Activated CD4-positive, alpha-beta T cell treated with anti-CD3 and anti-CD28 coated beads, Interleukin-2, amount 50 U/mL, for 4 hours (primary cell): ENCODE measurements around the gene DHX35.
"Not testable (repeated sequence)": the region's sequence is repeated elsewhere in the genome, so short reads cannot be mapped to it uniquely, and the experiment has no call there.

Source experiments
- DNase-seq, 2 experiments: peaks; one replicate each; pipeline ENCODE4 v3.0.0-alpha.2; 2020

DHX35 gene

GRCh38 chr20:38982291-38982690, 20.1 kb downstream of the DHX35 start:
- no peak for DNase-seq

DNA sequence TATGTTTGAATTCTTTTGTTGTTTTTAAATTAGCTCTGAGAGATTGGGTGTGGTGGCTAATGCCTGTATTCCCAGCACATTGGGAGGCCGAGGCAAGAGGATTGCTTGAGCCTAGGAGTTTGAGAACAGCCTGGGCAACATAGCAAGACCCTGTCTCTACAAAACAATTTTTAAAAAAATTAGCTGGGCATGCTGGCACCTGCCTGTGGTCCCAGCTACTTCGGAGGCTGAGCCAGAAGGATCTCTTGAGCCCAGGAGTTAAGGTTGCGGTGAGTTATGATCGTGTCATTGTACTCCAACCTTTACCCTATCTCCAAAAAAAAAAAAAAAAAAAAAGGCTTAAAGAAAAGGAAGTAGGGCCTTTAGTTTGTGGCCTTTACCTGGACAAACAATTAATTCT, 22.9 kb downstream of the DHX35 start:
- DNase-seq, result no peak

DNA sequence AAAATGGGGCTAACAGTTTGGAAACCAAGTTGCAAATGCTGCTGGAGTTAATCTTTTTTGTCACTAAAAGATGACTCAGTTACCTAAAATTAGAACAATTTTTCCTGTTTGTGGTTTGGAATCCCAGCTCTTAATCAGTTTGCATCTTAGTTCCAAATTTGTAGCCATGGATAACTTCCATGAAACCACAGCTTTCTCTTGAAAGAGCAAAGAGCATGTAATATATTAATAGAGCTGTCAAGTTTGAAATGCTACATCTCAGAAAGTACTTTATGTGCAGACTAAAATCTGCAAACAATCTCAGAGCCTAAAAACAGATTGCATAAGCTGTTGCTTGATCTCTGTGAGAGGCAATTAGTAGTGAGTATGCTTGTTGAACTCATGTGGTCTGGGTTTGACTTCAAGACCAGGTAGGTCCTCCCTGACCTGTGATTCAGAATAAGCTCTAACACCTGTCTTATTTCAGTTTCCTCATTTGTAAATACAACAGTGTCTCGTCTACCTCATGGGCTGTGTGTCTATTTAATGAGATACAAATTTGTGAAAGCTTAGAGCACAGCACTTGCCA, 23.5 kb downstream of the DHX35 start:
- no peak for DNase-seq

DNA sequence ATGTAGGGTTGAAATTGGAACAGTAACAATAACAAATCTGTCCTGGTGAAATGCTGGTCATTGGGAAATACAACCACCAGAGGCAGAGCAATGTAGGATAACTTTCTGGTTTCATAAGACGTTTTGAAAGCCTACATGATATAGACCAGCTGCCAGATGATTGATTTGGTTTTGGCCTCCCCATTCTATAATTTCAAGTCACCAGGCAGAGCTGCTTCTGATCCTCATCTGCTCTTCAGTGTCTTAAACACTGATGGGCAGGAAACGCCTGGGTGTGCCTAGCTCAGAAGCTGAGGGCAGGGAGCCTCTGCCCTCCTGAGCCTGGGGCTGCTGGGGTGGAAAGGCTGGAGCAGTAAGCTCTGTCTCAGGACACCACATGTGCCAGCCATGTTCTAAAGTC, 24.5 kb downstream of the DHX35 start:
- no peak for DNase-seq

DNA sequence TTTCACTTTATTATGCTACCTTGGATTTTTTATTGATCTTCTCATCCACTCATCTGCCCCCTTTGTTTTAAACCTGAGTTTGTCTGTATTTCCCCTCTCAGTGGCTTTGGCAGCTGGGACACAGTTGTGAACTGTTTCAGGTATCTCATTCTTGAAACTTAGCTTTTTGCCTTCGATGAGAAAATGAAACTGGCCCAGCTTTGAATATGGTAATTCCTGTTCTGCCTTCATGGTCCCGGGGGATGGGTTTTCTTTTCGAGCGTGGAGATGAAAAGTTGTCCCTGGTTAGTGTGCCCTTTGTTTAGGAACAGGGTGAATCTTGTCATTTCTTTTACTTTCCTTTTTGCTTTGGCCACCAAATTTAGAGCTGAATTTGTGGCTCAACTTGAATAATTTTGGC, 25.6 kb downstream of the DHX35 start:
- no peak for DNase-seq

DNA sequence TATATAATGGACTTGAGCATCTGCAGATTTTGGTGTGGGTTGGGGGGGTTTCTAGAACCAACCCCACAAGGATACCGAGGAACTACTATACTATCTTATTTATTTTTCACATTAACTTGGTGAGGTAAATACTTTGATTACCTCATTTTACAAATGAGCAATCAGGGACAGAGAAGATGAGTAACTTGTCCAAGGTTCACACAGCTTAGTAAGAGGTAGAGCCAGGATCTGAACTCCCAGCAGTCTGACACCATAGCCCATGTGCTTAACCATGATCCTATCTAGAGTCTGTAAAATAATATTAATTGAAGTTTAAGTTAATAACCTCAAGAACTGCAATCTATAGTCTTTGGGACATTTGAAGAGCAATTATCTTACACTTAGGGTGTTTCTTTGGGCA, 28.6 kb downstream of the DHX35 start:
- no peak for DNase-seq

DNA sequence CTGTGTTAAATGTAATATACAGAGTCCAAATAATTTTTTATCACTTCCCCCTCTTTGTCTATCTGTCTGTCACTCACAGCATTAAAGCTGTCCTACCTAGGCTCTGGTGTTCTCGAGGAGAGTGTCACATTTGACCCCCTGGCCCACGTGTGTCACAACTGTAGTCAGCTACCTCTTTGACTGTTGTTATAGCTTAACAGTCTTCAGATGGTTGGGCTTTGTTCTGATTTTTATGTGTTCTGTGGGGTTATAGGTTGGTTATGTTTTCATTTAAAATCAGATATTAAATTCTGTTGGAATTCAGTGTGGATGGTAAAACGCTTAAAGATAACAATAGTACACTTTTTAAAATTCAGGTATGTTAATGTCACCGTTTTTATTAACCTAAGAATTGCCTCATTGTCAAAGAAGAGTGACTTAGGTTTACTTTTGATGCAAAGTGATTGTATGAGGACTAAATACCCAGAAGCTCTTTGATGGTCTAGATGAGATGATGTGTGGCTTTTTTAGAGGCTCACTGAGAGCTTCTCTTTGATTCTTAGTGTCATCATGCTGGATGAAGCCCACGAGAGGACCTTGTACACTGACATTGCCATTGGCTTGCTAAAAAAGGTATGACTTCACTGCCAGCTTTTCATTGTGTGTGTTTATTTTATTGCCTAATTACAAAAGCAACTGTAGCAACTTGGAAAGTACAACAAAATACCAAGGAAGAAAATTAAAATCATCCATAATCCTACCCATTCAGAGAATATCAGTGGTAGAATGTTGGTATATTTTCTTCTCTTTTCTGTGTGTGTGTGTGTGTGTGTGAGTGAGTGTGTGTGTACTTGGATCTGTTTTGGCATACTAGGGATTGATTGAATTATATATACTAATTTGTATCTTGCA, 29.9 kb downstream of the DHX35 start:
- no peak for DNase-seq

GRCh38 chr20:38995536-38996044, 33.4 kb downstream of the DHX35 start:
- no peak for DNase-seq

- DNase-seq, result not testable (repeated sequence)
Observed at GRCh38 chr20:38996866-38997265, 34.7 kb downstream of the DHX35 start.

DNA sequence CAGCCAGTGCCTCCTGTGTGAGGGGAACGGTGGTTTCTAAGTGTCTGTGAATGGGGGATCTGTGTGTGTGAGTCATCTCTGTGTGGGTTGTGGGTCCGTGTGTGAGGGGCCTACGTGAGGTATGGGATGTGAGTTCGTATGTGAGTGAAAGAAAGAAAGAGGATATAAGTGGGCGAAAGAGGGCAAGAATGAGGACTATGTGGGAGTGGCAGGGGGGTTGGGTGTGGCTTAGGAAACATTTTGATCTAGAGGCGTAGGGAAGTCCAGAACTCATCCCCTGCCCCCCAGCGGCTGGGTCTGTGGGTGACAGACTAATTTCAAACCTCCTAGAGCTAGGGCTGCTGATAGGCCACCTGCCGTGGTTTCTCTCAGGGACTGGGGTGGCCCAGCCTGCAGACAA, 35.5 kb downstream of the DHX35 start:
- peak; percentile 33 to 37 for DNase-seq

DNA sequence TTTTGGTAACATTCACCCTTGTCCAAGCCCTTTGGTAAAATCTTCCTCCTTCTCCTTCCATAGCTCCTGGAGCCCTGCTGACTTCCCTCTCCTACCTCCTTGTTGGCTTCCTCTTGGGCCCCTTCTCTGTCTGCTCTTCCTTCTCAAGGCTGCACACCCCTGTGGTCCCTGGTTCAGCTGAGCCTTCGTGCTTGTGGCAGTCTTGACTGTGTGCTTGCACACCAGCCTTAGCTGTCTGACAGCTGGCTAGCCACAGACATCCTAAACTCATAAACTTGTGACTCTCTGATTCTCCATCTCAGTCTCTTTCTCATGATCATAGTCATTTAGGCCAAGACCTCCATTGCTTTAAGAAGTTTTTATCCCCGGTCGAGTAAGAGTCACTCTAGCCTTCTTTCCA, 37.1 kb downstream of the DHX35 start:
- DNase-seq, result no peak

- DNase-seq, result no peak
Observed at GRCh38 chr20:38999965-39000910, 38.1 kb downstream of the DHX35 start.

GRCh38 chr20:39004508-39004907, 42.4 kb downstream of the DHX35 start:
- peak; percentile 19 to 28 for DNase-seq

DNA sequence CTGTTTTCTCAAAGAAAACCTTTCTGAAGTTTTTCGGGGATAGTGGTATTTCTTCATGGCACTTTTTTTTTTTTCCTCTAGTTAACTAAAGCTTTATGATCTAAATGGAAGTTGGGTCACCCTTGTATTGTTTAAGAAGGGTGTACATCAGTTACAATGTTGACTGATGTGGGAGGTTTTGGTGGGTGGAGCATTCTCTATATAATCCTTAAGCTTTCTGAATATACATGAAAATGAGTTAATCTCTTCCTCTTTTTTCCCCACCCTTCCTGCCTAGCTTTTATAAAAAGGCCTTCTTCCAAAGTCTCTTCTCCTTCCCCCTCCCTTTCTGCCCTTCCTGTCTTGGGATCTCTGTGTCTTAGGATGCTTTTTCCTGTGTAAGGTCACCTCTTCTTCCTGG, 47.2 kb downstream of the DHX35 start:
- DNase-seq, result no peak

- no peak for DNase-seq
Observed at GRCh38 chr20:39010496-39010895, 48.4 kb downstream of the DHX35 start.

DNA sequence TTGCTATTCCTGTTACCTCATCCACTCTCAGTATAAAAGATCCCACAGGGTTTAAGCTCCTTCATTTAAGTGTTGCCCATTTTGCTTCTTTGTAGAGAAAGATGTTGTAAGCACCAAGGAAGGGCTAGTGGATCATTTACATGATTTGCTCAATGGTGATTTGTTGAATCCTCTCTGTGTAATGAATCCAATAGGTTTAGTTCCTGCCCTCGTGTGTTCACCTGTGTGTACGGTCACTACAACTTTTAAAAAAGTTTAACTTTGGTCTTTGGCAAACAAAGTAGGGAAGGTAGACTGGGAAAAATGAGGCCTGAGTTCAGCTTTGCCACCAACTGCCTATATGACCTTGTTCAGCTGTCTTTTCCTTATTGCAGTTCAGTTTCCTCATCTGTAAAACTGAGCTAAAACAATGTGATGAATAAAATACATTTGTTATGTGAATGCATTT, 51.5 kb downstream of the DHX35 start:
- no peak for DNase-seq

DNA sequence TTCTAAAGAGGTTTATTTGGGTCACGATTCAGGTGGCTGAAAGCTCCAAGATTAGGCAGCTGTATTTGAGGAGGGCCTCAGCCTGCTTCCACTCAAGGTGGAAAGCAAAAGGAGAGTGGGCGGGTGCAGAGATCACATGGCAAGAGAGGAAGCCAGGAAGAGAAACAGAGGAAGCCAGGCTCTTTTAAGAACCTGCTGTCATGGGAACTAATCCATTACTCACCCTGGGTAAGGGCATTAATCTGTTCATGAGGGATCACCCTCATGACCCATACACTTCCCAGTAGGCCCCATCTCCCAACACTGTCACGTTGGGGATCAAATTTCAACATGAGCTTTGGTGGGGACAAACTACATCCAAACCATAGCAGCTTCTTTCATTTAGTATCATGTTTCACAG, 53.9 kb downstream of the DHX35 start:
- DNase-seq, result no peak

- no peak for DNase-seq
Observed at GRCh38 chr20:39016506-39016905, 54.4 kb downstream of the DHX35 start.

DNA sequence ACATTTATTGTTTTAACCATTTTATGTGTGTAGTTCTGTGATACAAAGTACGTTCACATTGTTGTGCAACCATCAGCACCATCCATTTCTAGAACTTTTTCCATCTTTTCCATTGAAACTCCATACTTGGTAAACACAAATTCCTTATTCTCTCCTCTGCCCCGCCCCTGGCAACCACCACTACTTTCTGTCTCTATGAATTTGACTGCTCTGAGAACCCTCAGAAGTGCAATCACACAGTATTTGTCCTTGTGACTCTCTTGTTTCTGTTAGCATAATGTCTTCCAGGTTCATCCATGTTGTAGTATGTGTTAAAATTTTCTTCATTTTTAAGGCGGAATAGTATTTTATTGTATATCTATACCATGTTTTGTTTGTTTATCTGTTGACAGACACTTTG, 56.9 kb downstream of the DHX35 start:
- DNase-seq, result no peak

DNA sequence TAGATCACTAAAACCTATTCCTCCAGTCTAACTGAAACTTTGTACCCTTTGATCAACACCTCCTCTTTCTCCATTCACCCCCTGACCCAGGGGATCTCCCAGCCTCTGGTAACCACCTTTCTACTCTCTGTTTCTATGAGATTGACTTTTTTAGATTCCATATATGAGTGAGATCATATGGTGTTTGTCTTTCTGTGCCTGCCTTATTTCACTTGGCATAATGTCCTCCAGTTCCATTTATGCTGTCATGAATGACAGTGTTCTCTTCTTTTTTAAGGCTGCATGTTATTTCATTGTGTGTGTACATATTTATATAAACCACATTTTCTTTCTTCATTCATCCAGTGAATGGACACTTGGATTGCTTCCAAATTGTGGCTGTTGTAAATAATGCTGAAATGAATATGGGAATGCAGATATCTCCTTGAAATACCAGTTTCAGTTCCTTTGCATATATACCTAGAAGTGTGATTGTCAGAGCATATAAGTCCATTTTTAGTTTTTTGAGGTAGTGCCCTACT, 57.7 kb downstream of the DHX35 start:
- DNase-seq, result no peak

DNA sequence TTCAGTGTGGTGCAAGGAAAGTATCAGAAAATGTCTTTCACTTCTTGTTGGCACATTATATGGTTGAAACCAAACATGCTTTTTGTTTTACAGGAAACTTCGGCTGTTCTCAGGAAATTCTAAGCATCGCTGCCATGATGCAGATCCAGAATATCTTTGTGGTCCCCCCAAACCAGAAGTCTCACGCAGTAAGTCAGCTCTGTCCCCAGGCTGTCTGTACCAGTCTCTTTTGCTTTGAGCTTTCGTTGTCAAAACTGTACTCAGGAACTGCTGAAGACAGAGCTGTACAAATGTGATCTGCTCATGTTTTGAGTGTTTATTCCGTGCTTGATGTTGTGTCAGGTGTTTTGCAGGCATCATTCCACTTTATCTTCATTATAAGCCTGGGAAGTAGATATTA, 59.6 kb downstream of the DHX35 start:
- no peak for DNase-seq

- DNase-seq, result no peak
Observed at GRCh38 chr20:39025883-39026282, 63.7 kb downstream of the DHX35 start.

DNA sequence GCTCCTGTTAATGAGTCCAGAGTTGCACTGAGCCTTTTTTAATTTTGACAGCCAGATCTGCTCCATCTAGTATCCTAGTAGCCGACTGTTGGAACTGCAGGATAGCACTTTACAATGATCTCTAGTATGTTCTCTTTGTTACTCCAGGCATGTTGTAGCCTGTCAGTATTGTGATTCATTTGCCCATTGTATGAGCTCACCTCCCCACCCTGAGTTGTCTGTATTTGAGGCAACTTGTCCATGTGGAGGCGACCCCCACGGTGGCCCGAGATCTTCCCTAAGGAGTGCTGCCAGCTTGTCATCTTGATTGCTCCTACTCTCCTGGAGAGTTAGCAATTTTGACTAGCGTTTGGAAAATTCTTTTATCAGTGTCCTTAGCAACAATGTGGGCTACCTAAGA, 67.2 kb downstream of the DHX35 start:
- no peak for DNase-seq
